GM12892 (cell line): Measurements from ENCODE around the gene TECRL.

Source experiments
- POLR2A ChIP-seq: IDR thresholded peaks from 2 replicates; pipeline ENCODE4 v1.6.1; 2011; ENCODE audit warnings: low read depth, low read length, control low read depth
- POLR2AphosphoS5 ChIP-seq: IDR thresholded peaks from 2 replicates; pipeline ENCODE4 v1.6.1; 2011; ENCODE audit warnings: low read depth, low read length, control low read depth

DNA sequence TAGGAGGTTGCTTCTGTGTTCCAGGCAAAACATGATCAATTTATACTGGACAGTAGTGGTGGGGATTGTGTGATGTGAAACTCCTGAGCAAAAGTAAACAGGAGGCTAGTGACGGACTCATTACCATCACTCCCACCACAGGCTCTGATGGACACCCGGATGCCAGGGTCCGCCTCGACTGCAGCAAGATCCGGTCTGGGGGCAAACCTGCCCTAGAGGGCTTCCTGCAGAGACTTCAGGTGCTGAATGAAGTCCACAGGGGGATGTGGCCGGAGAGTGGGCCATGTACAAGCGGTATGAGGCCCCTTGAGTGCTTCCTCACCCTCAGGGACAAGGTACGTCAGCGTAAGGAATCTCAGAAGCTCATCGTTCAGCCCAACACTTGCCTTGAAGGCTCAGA is 23.4 kb upstream of the TECRL start:
- TF ChIP-seq POLR2A: no peak
- no peak for TF ChIP-seq POLR2AphosphoS5
